IPS-15b (cell line): Measurements from ENCODE around the gene ZSCAN20.

Experiments
- H3K27me3 ChIP-seq: one replicate; pipeline ENCODE4 v1.6.1; 2013; ENCODE audit warnings: low read length; ENCODE audit not compliant: control insufficient read depth, insufficient read depth
- H3K36me3 ChIP-seq: one replicate; pipeline ENCODE4 v1.6.1; 2013; ENCODE audit warnings: low read length; ENCODE audit not compliant: control insufficient read depth, insufficient read depth
- H3K4me1 ChIP-seq: one replicate; pipeline ENCODE4 v1.6.1; 2013; ENCODE audit warnings: mild to moderate bottlenecking, low read length; ENCODE audit not compliant: control insufficient read depth, insufficient read depth
- H3K4me3 ChIP-seq: one replicate; pipeline ENCODE4 v1.5.1; 2013; ENCODE audit warnings: low read depth, low read length
- H3K9ac ChIP-seq: one replicate; pipeline ENCODE4 v1.6.1; 2013; ENCODE audit warnings: low read depth, mild to moderate bottlenecking, low read length
- H3K9me3 ChIP-seq: one replicate; pipeline ENCODE4 v1.6.1; 2013; ENCODE audit warnings: mild to moderate bottlenecking, low read length; ENCODE audit not compliant: control insufficient read depth, insufficient read depth

ZSCAN20 gene

DNA sequence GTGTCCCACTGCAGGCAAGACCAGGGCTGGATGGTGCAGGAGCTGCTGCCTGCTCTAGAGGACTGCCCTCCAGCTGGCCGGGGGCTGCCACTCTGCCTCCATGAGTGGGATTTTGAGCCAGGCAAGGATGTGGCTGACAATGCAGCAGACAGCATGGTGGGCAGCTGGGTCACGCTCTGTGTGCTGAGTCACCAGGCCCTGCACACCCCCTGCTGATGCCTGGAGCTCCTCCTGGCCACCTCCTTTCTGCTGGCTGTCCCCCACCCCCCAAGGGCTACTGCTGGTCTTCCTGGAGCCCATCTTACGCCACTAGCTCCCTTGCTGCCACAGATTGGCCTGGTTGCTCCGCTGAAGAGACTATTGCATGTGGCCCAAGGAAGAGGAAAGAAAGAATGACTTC is 3.9 kb upstream of the ZSCAN20 start:
- Histone ChIP-seq H3K4me3 (no peak overlapping the region), H3K4me1 (no peaks in the 10 kb centered on the region), H3K36me3 (no peaks in the 10 kb centered on the region), H3K9ac (no peak overlapping the region), H3K27me3 (no peaks in the 10 kb centered on the region), H3K9me3 (no peaks in the 10 kb centered on the region)

DNA sequence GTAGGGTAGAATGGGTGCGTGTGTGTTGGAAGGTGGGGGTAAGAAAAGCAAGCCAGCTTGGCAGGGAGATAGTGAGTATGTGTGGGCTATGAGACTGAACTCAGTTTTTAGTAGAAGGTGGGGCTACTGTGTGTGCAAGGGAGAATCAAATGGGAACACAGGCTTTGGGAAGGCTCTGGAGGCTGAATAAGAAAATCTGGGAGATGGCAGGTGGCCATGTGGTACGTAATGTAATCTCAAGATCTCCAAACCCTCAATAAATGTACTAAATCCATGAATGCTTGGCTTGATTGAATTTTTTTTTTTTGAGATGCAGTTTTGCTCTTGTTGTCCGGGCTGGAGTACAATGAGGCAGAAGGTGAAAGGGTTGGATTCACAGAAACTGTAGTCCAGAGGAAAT is 3.5 kb upstream of the ZSCAN20 start:
- Histone ChIP-seq H3K9ac (no peak overlapping the region), H3K4me3 (no peak overlapping the region), H3K36me3 (no peaks in the 10 kb centered on the region), H3K27me3 (no peaks in the 10 kb centered on the region), H3K4me1 (no peaks in the 10 kb centered on the region), H3K9me3 (no peaks in the 10 kb centered on the region)

GRCh38 chr1:33469691-33470090 is 2.8 kb upstream of the ZSCAN20 start:
- H3K9ac ChIP-seq: no peak overlapping the region

DNA sequence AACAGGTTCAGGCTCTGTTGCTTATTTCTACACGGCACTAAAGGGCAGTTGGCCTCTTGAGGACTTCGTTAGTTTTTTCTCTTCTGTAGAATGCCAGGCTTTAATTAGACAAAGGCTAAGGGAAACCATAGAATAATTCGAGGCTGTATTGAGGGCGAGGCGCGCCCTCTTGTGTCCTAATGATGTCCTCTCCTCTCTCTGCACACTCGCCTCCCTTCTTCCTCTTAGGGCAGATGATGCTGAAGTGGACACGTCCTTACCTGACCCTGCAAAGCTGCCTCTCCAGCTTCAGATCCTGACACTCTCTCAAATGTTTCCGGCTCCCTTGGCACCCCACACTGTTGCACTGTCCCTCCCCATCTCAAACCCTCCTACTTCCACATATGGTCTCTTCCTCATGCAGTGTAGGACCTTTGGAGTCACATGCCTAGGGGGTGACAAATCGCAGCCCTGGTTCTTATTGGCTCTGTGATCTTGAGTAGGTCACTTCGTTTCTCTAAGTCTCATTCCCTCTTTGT is 1.9 kb upstream of the ZSCAN20 start:
- no peaks in the 10 kb centered on the region for H3K4me1 ChIP-seq
- no peaks in the 10 kb centered on the region for H3K9me3 ChIP-seq

More at GRCh38 chr1:33469691-33470090, 2.8 kb upstream of the ZSCAN20 start:
- no peak overlapping the region for H3K4me3 ChIP-seq
- H3K27me3 ChIP-seq: no peaks in the 10 kb centered on the region
- H3K9me3 ChIP-seq: no peaks in the 10 kb centered on the region
- H3K4me1 ChIP-seq: no peaks in the 10 kb centered on the region
- H3K36me3 ChIP-seq: no peaks in the 10 kb centered on the region

DNA sequence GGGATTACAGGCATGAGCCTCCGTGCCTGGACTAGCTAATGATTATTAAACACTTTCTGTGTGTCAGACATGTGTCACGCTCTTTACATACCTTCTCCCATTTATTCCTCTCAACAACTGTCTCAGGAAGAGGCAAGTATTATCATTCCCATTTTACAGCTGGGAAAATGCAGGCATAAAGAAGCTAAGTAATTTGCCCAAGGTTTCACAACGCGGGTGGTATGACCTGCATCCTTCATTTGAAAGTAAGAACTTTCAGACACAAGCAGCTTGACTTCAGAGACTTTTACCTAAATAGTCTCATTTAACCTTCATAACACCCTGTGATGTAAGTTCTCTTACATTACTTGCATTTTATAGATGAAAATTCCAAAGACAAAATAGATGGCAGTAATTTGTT is 1.0 kb upstream of the ZSCAN20 start:
- no peaks in the 10 kb centered on the region for H3K27me3 ChIP-seq
- no peaks in the 10 kb centered on the region for H3K36me3 ChIP-seq
- H3K4me3 ChIP-seq: no peak overlapping the region
- H3K4me1 ChIP-seq: no peaks in the 10 kb centered on the region
- H3K9ac ChIP-seq: no peak overlapping the region
- H3K9me3 ChIP-seq: no peaks in the 10 kb centered on the region

More for the DNA sequence above, 1.9 kb upstream of the ZSCAN20 start:
- Histone ChIP-seq H3K4me3 (no peak overlapping the region), H3K9ac (no peak overlapping the region), H3K27me3 (no peaks in the 10 kb centered on the region), H3K36me3 (no peaks in the 10 kb centered on the region)

- H3K9me3 ChIP-seq: no peaks in the 10 kb centered on the region
- H3K4me1 ChIP-seq: no peaks in the 10 kb centered on the region
- H3K27me3 ChIP-seq: no peaks in the 10 kb centered on the region
- no peak overlapping the region for H3K9ac ChIP-seq
- no peaks in the 10 kb centered on the region for H3K36me3 ChIP-seq
- H3K4me3 ChIP-seq: no peak overlapping the region
Observed at GRCh38 chr1:33473900-33474299, 1.5 kb downstream of the ZSCAN20 start.

DNA sequence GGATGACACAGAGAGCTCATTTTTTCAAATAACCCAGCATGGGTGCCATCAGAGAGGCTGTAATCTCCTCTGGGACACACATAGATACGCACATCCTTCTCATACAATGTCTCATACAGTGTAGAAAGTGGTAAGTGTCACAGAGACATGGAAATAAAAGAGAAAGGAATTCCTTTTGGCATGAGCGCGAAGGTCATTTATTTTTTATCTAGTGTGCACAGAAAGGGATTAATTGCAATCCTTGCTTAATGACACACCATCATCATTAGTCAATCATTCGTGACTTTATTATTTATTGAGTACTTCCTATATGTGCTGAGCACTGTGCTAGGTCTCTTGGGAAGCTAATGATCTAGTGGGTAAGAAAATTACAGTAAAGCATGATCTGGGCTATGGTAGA is 5.0 kb downstream of the ZSCAN20 start:
- H3K4me1 ChIP-seq: no peaks in the 10 kb centered on the region
- no peak overlapping the region for H3K4me3 ChIP-seq
- no peak overlapping the region for H3K9ac ChIP-seq
- H3K27me3 ChIP-seq: no peaks in the 10 kb centered on the region
- H3K36me3 ChIP-seq: no peaks in the 10 kb centered on the region
- no peaks in the 10 kb centered on the region for H3K9me3 ChIP-seq

- no peaks in the 10 kb centered on the region for H3K9me3 ChIP-seq
- no peaks in the 10 kb centered on the region for H3K4me1 ChIP-seq
- H3K9ac ChIP-seq: no peak overlapping the region
- no peaks in the 10 kb centered on the region for H3K27me3 ChIP-seq
- H3K36me3 ChIP-seq: no peaks in the 10 kb centered on the region
- H3K4me3 ChIP-seq: no peak overlapping the region
Observed at GRCh38 chr1:33482412-33482811, 10.0 kb downstream of the ZSCAN20 start.

GRCh38 chr1:33488624-33489023 is 16.2 kb downstream of the ZSCAN20 start:
- peaks cover 12% of the 10 kb centered on the region for H3K36me3 ChIP-seq
- H3K27me3 ChIP-seq: no peaks in the 10 kb centered on the region
- H3K9ac ChIP-seq: no peak overlapping the region
- H3K4me3 ChIP-seq: no peak overlapping the region
- no peaks in the 10 kb centered on the region for H3K4me1 ChIP-seq
- peaks cover 3% of the 10 kb centered on the region for H3K9me3 ChIP-seq

GRCh38 chr1:33494929-33495328 is 22.5 kb downstream of the ZSCAN20 start:
- no peaks in the 10 kb centered on the region for H3K27me3 ChIP-seq
- peaks cover 21% of the 10 kb centered on the region for H3K36me3 ChIP-seq
- peaks cover 28% of the 10 kb centered on the region for H3K9me3 ChIP-seq
- no peaks in the 10 kb centered on the region for H3K4me1 ChIP-seq
- no peak overlapping the region for H3K4me3 ChIP-seq
- no peak overlapping the region for H3K9ac ChIP-seq

GRCh38 chr1:33497410-33497809 is 25.0 kb downstream of the ZSCAN20 start:
- no peak overlapping the region for H3K4me3 ChIP-seq
- H3K9ac ChIP-seq: no peak overlapping the region
- no peaks in the 10 kb centered on the region for H3K27me3 ChIP-seq
- no peaks in the 10 kb centered on the region for H3K4me1 ChIP-seq
- peaks cover 12% of the 10 kb centered on the region for H3K36me3 ChIP-seq
- peaks cover 28% of the 10 kb centered on the region for H3K9me3 ChIP-seq

- H3K27me3 ChIP-seq: no peaks in the 10 kb centered on the region
- no peaks in the 10 kb centered on the region for H3K36me3 ChIP-seq
- no peak overlapping the region for H3K9ac ChIP-seq
- no peaks in the 10 kb centered on the region for H3K4me1 ChIP-seq
- H3K9me3 ChIP-seq: peaks cover 7% of the 10 kb centered on the region
- H3K4me3 ChIP-seq: no peak overlapping the region
Observed at GRCh38 chr1:33500547-33500946, 28.1 kb downstream of the ZSCAN20 start.
